HG03342 (cell line): Measurements from ENCODE around the gene RABGAP1L.
"Not testable (repeated sequence)": the region's sequence is repeated elsewhere in the genome, so short reads cannot be mapped to it uniquely, and the experiment has no call there.

ENCODE experiments used
- ATAC-seq: cut with Tn5 transposase; IDR thresholded peaks from one replicate; pipeline ENCODE4 v1.9.1; 2021; ENCODE audit warnings: mild to moderate bottlenecking, moderate library complexity; ENCODE audit not compliant: unreplicated experiment

Gene RABGAP1L

GRCh38 chr1:174159252-174160108 lies at the start of gene RABGAP1L:
RABGAP1L (plus strand) TSS chr1:174159520.
- peak; percentile 58 for ATAC-seq

- ATAC-seq, result no peak
Measured at GRCh38 chr1:174110053-174110452, 49.3 kb upstream of the RABGAP1L start.

GRCh38 chr1:174112489-174113162 lies 46.7 kb upstream of the RABGAP1L start:
- ATAC-seq, result no peak

GRCh38 chr1:174114106-174114505 lies 45.2 kb upstream of the RABGAP1L start:
- no peak for ATAC-seq

GRCh38 chr1:174114788-174115448 lies 44.4 kb upstream of the RABGAP1L start:
- no peak for ATAC-seq

- no peak for ATAC-seq
Measured at GRCh38 chr1:174116042-174116441, 43.3 kb upstream of the RABGAP1L start.

- no peak for ATAC-seq
Measured at GRCh38 chr1:174118751-174119150, 40.6 kb upstream of the RABGAP1L start.

GRCh38 chr1:174122318-174122717 lies 37.0 kb upstream of the RABGAP1L start:
- not testable (repeated sequence) for ATAC-seq

- no peak for ATAC-seq
Measured at GRCh38 chr1:174123843-174124242, 35.5 kb upstream of the RABGAP1L start.

GRCh38 chr1:174127176-174127575 lies 32.1 kb upstream of the RABGAP1L start:
- ATAC-seq, result not testable (repeated sequence)

- no peak for ATAC-seq
Measured at GRCh38 chr1:174131032-174131638, 28.2 kb upstream of the RABGAP1L start.

- ATAC-seq, result peak; percentile 58
Measured at GRCh38 chr1:174134003-174134659, 25.2 kb upstream of the RABGAP1L start.

GRCh38 chr1:174135211-174135610 lies 24.1 kb upstream of the RABGAP1L start:
- no peak for ATAC-seq

- ATAC-seq, result no peak
Measured at GRCh38 chr1:174136714-174137113, 22.6 kb upstream of the RABGAP1L start.

GRCh38 chr1:174142836-174143235 lies 16.5 kb upstream of the RABGAP1L start:
- ATAC-seq, result no peak

- not testable (repeated sequence) for ATAC-seq
Measured at GRCh38 chr1:174143727-174144396, 15.5 kb upstream of the RABGAP1L start.

- ATAC-seq, result not testable (repeated sequence)
Measured at GRCh38 chr1:174144397-174144783, 14.9 kb upstream of the RABGAP1L start.

GRCh38 chr1:174149216-174149615 lies 10.1 kb upstream of the RABGAP1L start:
- no peak for ATAC-seq

GRCh38 chr1:174150499-174150898 lies 8.8 kb upstream of the RABGAP1L start:
- ATAC-seq, result no peak

GRCh38 chr1:174152427-174152826 lies 6.9 kb upstream of the RABGAP1L start:
- no peak for ATAC-seq
